AG04449 (cell line): Measurements from ENCODE around the gene HTR3E.
"Not testable (repeated sequence)": the region's sequence is repeated elsewhere in the genome, so short reads cannot be mapped to it uniquely, and the experiment has no call there.

Source experiments
- CTCF ChIA-PET: fragments of 350-600 bp; formaldehyde crosslinking; extraction: SDS; loops from one replicate; lab custom pipeline; 2021; ENCODE audit warnings: antibody characterized with exemption; lab: Yijun Ruan, JAX
- POLR2A ChIA-PET: fragments of 400-600, 350-600 bp; formaldehyde crosslinking; extraction: SDS; loops from one replicate; lab custom pipeline; 2020; ENCODE audit warnings: antibody characterized with exemption, inconsistent platforms; lab: Yijun Ruan, JAX
- DNase-seq: peaks from one replicate; pipeline ENCODE4 v3.0.0-alpha.2; 2010; ENCODE audit warnings: low read depth, low spot score
- H3K4me3 ChIP-seq: 2 replicates; pipeline ENCODE4 v1.5.1; 2011; ENCODE audit warnings: low read depth, mild to moderate bottlenecking, control low read depth, low read length
- TF ChIP-seq, protein P1 (sequence below): IDR thresholded peaks from one replicate; pipeline ENCODE4 v1.5.1; 2011; ENCODE audit warnings: mild to moderate bottlenecking, moderate library complexity, low read length, control low read depth, inconsistent platforms; ENCODE audit not compliant: insufficient read depth; ENCODE audit errors: missing control alignments

HTR3E gene

DNA sequence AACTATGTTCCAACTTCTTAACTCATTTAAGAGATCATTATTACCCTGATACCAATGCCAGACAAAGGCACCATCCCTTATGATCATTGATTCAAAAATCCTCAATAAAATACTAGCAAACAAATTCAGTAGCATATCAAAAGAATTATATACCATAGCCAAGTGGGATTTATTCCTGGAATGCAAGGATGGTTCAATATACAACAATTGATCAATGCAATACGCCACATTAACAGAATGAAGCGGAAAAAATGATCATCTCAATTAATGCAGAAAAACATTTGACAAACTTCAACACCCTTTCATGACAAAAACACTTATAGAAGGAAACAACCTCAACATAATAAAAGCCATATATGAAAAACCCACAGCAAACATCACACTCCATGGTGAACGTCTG is 4.7 kb upstream of the HTR3E start:
- TF ChIP-seq, protein P1, sequence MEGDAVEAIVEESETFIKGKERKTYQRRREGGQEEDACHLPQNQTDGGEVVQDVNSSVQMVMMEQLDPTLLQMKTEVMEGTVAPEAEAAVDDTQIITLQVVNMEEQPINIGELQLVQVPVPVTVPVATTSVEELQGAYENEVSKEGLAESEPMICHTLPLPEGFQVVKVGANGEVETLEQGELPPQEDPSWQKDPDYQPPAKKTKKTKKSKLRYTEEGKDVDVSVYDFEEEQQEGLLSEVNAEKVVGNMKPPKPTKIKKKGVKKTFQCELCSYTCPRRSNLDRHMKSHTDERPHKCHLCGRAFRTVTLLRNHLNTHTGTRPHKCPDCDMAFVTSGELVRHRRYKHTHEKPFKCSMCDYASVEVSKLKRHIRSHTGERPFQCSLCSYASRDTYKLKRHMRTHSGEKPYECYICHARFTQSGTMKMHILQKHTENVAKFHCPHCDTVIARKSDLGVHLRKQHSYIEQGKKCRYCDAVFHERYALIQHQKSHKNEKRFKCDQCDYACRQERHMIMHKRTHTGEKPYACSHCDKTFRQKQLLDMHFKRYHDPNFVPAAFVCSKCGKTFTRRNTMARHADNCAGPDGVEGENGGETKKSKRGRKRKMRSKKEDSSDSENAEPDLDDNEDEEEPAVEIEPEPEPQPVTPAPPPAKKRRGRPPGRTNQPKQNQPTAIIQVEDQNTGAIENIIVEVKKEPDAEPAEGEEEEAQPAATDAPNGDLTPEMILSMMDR: no peak
- no peak for DNase-seq
- ChIA-PET CTCF (no interaction called here), POLR2A (no interaction called here)
- no peak overlapping the region for H3K4me3 ChIP-seq

DNA sequence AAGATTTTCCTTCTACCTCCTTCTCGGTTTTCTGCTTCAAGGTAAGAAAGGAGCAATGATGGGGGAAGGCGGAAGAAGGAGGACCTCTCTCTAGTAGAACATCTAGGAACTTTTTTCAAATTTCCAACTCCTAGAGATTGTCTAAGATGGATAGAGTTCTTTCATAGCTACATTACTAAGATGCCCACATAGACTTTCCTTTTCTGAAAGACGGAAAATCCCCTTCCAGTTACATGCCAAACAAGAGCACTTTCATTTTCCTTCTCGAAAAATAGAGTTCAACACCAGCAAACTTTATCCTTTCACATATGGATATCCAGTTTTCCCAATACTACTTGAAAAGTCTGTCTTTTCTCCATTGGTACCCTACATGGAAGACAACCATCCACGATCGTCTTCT is 692 bp downstream of the HTR3E start:
- POLR2A ChIA-PET: no interaction called here
- H3K4me3 ChIP-seq: no peak overlapping the region
- CTCF ChIA-PET: interaction anchor here (0.7 to 1.4 kb wide), 2 partner anchors 30 to 56 kb away, joined by 3 to 4 read pairs; no protein-coding TSS in a partner anchor
- no peak for DNase-seq
- TF ChIP-seq, protein P1: no peak

DNA sequence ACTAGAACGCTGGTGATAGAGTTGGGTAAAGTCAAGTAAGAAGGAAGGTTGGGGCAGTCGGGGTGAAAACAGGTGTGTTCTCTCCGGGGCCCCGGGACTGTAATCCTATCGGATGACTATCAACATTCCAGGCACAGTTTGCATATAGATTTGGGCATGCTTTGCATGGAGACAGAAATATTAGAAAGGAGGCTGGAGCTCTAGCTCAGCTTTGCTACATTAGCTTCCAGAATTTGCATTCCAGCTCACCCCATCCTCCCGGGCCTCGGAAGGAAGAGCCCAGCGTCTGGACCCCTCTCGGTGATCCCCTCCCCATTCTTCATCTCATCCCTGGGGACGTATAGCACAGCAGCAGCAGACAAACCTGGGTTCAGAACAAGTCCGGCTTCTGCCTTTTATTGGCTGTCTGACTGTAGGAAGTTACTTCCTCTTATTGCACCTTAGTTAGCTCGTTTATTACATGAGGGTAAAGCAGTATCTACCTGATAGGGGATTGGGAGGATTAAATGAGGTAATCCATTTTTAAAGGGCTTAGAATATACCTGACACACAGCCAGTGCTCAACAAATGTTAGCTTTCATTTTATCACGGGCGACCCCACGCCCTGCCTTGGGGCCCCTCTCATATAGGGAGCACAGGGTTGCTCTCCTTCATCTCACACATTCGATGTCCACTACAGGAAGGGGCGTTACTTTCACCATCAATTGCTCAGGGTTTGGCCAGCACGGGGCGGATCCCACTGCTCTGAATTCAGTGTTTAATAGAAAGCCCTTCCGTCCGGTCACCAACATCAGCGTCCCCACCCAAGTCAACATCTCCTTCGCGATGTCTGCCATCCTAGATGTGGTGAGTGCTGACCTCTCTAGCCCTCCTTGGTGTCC is 3.2 kb downstream of the HTR3E start:
- no peak overlapping the region for H3K4me3 ChIP-seq
- ChIA-PET POLR2A (no interaction called here), CTCF (interaction anchor here (1.5 kb wide), 1 partner anchor 82 kb away, joined by 3 read pairs; the partner anchor contains the start of gene ABCC5)
- DNase-seq: no peak
- TF ChIP-seq, protein P1: no peak

DNA sequence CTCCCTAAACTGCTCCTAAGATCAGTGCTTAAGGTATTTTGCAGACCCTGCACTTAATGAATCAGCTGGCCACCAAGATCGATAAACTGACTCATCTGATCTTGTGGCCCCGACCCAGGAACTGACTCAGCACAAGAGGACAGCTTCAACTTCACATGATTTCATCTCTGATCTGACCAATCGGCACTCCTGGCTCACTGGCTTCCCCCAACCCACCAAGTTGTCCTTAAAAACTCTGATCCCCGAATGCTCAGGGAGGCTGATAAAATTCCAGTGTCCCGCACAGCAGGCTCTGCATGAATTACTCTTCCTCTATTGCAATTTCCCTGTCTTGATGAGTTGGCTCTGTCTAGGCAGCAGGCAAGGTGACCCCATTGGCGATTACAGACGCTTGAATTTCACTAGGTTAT is 13.5 kb downstream of the HTR3E start:
- POLR2A ChIA-PET: no interaction called here
- DNase-seq: no peak
- TF ChIP-seq, protein P1: no peak
- CTCF ChIA-PET: interaction anchor here (1.4 kb wide), 1 partner anchor 15 kb away, joined by 5 read pairs; no protein-coding TSS in a partner anchor
- H3K4me3 ChIP-seq: no peak overlapping the region

DNA sequence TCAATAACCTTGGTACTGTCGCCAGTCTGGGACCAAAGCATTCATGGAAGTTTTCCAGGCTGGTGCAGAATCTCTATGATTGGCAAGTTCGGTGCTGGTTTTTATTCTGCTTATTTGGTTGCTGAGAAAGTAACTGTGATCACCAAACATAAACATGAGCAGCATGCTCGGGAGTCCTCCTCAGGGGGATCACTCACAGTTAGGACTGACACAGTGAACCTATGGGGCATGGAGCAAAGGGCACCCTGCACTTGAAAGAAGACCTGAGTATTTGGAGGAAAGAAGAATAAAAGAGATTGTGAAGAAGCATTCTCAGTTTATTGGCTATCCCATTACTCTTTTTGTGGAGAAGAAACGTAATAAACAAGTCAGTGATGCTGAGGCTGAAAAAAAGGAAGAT is 19.2 kb downstream of the HTR3E start:
- DNase-seq: no peak
- TF ChIP-seq, protein P1: no peak
- ChIA-PET CTCF (interaction anchor here (1.2 kb wide), 1 partner anchor 14 kb away, joined by 3 read pairs; no protein-coding TSS in a partner anchor), POLR2A (no interaction called here)
- H3K4me3 ChIP-seq: no peak overlapping the region

DNA sequence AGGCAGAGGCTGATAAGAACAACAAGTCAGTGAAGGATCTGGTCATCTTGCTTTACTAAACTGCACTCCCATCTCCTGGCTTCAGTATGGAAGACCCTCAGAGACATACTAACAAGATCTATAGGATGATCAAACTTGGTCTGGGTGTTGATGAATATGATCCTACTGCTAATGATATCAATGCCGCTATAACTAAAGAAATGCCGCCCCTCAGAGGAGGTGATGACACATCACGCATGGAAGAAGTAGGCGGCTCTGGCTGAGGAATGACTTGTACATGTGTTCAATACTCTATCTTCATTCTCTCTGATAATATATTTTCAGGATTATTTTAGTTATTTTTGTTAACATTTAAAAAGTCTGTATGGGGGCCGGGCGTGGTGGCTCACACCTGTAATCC is 20.8 kb downstream of the HTR3E start:
- no peak for DNase-seq
- CTCF ChIA-PET: no interaction called here
- TF ChIP-seq, protein P1: no peak
- no peak overlapping the region for H3K4me3 ChIP-seq
- POLR2A ChIA-PET: no interaction called here

DNA sequence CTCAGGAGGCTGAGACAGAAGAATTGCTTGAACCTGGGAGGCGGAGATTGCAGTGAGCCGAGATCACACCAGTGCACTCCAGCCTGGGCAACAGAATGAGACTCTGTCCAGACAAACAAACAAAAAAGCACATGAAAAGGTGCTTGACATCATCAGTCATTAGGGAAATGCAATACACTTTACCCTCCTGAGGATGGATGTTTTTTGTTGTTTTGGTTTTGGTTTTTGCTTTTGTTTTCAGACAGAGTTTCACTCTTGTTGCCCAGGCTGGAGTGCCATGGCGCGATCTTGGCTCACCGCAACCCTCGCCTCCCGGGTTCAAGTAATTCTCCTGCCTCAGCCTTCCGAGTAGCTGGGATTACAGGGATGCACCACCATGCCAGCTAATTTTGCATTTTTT is 24.2 kb downstream of the HTR3E start:
- H3K4me3 ChIP-seq, POLR2A ChIA-PET, DNase-seq, CTCF ChIA-PET: not testable (repeated sequence)
